GM10248 (cell line): ENCODE data around the gene SPPL3.

Experiments
- CTCF ChIA-PET: fragments of 300-600 bp; sonication (Branson Sonifier 250); formaldehyde crosslinking; extraction: SDS; loops from one replicate; lab custom pipeline; 2021; ENCODE audit warnings: antibody characterized with exemption; lab: Yijun Ruan, JAX
- POLR2A ChIA-PET: fragments of 350-650 bp; sonication (Branson Sonifier 250); formaldehyde crosslinking; extraction: SDS; loops from one replicate; lab custom pipeline; 2020; ENCODE audit warnings: antibody characterized with exemption; lab: Yijun Ruan, JAX
- DNase-seq: peaks from one replicate; pipeline ENCODE4 v3.0.0; 2012; ENCODE audit errors: extremely low spot score
- TF ChIP-seq, protein P1 (sequence below): IDR thresholded peaks from 2 replicates; pipeline ENCODE4 v1.5.1; 2012; ENCODE audit warnings: mild to moderate bottlenecking, low read depth; ENCODE audit errors: extremely low read depth, missing control alignments, control extremely low read depth

Gene SPPL3

DNA sequence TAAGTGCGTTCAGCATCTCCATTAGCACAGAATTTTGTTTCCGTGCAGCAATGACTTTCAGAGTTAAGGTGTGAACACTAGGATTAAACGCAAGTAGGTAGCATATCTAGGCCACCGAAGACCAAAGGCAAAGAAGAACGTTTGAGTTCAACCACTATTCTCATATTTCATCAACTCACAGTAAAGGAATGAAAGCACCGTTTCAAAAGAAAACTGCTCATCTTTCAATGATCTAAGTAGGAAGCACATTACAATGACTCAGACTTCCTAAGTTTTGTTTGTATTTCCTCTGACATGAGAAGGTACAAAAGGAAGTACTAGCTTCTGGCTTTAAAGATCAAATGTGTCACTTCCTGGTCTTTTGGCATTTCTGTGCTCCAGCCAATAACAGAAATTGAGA, 121.0 kb downstream of the SPPL3 start:
- TF ChIP-seq, protein P1, sequence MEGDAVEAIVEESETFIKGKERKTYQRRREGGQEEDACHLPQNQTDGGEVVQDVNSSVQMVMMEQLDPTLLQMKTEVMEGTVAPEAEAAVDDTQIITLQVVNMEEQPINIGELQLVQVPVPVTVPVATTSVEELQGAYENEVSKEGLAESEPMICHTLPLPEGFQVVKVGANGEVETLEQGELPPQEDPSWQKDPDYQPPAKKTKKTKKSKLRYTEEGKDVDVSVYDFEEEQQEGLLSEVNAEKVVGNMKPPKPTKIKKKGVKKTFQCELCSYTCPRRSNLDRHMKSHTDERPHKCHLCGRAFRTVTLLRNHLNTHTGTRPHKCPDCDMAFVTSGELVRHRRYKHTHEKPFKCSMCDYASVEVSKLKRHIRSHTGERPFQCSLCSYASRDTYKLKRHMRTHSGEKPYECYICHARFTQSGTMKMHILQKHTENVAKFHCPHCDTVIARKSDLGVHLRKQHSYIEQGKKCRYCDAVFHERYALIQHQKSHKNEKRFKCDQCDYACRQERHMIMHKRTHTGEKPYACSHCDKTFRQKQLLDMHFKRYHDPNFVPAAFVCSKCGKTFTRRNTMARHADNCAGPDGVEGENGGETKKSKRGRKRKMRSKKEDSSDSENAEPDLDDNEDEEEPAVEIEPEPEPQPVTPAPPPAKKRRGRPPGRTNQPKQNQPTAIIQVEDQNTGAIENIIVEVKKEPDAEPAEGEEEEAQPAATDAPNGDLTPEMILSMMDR, result no peak
- ChIA-PET CTCF (interaction anchor here (1.2 kb wide), 1 partner anchor 15 kb away, joined by 3 read pairs; no protein-coding TSS in a partner anchor), POLR2A (no interaction called here)
- DNase-seq, result no peak

DNA sequence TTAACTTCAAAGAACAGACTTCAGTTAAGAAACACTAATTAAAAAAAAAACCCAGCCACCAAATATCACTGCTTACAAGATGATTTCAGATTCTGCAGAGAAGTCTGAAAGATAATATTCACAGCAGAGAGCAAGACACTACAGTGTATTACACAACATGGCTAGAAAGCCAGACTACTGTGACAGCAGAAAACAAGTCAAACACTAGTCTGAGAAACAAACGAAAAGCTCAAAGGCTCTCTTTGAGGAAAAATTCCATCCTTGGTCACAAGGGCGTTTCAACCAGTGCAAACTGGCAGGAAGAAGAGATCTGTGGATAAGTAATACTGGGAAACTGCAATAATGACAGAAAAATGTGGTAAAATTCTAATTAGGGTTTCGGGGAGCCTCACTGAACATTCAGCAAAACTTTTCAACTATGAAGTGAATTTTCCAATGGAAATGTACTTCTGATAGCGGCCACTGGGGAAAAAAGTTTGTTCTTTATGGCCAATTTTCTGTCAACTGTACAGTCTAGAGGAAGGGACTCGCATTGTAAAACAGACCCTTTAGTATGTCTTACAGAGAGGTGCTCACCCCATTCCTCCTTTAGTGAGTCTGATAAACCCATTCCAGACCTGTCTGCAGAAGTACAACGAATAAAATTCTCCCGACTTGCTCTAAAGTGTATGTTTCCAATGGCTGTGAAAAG, 128.2 kb downstream of the SPPL3 start:
- no peak for DNase-seq
- POLR2A ChIA-PET, result no interaction called here
- TF ChIP-seq, protein P1, result no peak
- CTCF ChIA-PET, result interaction anchor here (1.3 to 1.7 kb wide), 2 partner anchors 24 to 195 kb away, joined by 3 to 4 read pairs; no protein-coding TSS in a partner anchor

DNA sequence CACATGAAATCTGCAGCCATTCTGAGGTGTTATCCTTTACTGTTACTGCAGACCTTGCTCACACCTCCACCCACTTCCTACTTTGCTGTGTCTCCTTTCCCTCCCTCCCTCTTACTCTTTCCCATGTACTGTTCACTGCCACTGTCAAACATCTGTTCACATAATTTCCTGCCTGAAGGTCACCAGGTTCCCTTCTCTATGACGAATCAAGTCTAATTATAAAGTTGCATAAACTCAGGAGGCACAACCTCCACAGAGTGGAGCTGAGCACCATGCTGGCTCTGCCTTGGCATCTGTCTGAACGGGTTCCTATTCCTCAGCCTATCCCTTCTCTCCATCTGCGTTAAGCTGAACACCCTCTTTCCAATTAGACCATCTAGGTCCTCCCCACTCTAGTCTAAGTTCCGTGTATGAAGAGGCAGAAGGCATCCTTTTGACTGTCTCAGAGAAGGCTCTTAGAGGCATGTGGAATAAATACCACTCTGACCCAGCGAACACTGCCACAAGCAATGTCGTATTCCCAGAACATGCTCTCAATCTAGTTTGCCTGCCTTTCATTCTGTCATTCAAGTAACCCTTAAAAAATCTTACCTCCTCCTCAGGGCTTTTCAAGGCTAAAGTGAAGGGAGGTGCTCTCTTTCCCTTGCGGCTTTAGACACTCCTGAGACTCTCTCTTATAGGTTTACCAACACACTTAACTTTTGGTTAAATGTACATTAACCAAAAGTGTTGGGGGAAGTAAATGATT, 129.8 kb downstream of the SPPL3 start:
- ChIA-PET CTCF (interaction anchor here (1.7 kb wide), 1 partner anchor 198 kb away, joined by 4 read pairs; no protein-coding TSS in a partner anchor), POLR2A (no interaction called here)
- no peak for DNase-seq
- TF ChIP-seq, protein P1, result no peak

DNA sequence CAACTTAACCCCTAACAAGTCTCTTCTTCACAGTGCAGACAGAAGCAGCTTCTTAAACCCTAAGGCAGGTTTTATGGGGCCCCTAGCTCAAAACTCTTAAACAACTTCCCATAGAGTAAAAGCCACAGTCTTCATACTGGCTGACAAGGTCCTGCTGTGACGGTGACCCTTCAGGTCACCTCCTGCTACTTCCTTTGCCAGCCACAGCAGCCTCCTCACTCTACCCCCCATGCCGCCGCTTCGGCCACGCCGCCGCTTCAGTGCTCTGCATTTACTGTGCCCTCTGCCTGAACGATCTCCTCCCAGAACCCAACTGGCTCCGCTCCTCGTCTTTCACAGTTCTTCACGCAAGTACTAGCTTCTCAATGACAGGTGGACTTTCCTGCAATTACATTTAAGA, 133.1 kb downstream of the SPPL3 start:
- DNase-seq, result no peak
- TF ChIP-seq, protein P1, result no peak
- POLR2A ChIA-PET, result no interaction called here
- CTCF ChIA-PET, result interaction anchor here (0.9 kb wide), 1 partner anchor 188 kb away, joined by 3 read pairs; no protein-coding TSS in a partner anchor

DNA sequence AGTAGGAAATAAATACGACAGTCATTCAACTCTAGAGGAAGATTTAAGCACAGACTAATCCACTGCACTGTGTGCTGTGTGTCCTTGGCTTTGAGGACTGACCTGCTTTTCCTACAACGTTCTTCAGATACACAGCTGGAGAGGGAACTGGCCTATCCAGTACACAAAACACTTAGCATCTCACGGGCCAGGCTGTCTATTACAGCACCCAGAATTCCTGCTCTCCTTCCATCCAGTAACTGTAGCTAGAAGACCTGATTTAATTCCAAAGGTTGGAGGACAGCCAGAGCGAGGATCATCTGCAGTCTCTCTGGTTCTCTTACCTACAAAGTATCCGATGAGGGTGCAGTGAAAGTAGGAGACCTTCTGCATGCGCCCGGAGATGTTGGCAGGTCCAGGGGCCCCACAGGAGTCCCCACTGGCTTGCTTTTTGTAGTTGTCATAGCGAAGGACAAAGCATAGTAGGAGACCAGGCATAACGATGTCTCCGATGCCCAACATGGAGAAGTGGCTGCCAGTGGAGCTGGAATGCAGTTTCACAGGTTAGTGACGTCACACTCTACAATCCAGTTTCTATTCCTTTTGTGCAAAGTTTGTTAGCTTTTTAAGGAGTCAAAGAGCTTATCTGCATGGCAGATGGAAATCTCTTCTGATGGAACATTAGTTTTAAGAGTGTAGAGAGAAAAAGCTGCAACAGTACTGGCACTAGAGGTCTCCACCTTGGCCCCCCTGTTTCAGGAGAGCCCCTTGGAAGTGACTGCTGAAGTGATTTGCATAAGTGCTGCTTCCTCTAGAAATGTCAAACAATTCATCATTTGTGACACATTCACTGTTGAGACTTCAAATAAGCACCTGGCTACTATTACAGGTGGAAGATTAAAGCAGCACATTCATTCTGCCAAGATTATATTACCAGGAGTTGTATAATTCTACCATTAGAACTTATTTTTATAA, 136.8 kb downstream of the SPPL3 start:
- POLR2A ChIA-PET, result no interaction called here
- peak; percentile 3 for DNase-seq
- CTCF ChIA-PET, result interaction anchor here (0.9 to 1.7 kb wide), 5 partner anchors 10 to 121 kb away, joined by 3 to 5 read pairs (median 4); no protein-coding TSS in a partner anchor
- TF ChIP-seq, protein P1, result no peak
